Activated T-cell treated with anti-CD3 and anti-CD28 coated beads, Interleukin-2, amount 50 U/mL, for 4 hours (primary cell): ENCODE results near the gene CCDC78. TPM values are rescaled to one million over a fixed set of nuclear protein-coding genes. Genes with fewer than 3 reads are reported as not detected.

Experiments used
- ATAC-seq, 2 donors: fragments of 200-7000 bp; cut with Tn5 transposase; one replicate each; pipeline ENCODE4 v1.10.0; 2021
- DNase-seq: peaks from one replicate; pipeline ENCODE4 v3.0.0-alpha.2; 2020
- H3K27me3 Mint-ChIP-seq: one replicate; pipeline ENCODE4 v1.8.0; 2021; ENCODE audit warnings: low read depth, mixed read lengths
- H3K36me3 Mint-ChIP-seq: one replicate; pipeline ENCODE4 v1.8.0; 2022; ENCODE audit warnings: mixed read lengths; ENCODE audit not compliant: insufficient read depth
- H3K4me1 Mint-ChIP-seq: one replicate; pipeline ENCODE4 v1.8.0; 2021; ENCODE audit warnings: low read depth, mixed read lengths
- H3K4me3 Mint-ChIP-seq: one replicate; pipeline ENCODE4 v1.8.0; 2021; ENCODE audit warnings: mild to moderate bottlenecking, moderate library complexity, mixed read lengths
- H3K9me3 Mint-ChIP-seq: one replicate; pipeline ENCODE4 v1.8.0; 2021; ENCODE audit warnings: mixed read lengths
- total RNA-seq, 3 donors: library from RNA; stranded (reverse); gene quantifications; one replicate each; pipeline ENCODE4 v1.2.1, GENCODE V29; 2021

CCDC78 gene
- total RNA-seq, 3 donors from 2014 or later, result 5.4 to 9.1 (median 7.0) TPM

- no peak for ATAC-seq
- Mint-ChIP-seq H3K36me3 (peaks cover 14% of the 10 kb centered on the region), H3K9me3 (no peaks in the 10 kb centered on the region), H3K27me3 (no peaks in the 10 kb centered on the region), H3K4me3 (no peak overlapping the region), H3K4me1 (peaks cover 18% of the 10 kb centered on the region)
- no peak for DNase-seq
Measured at GRCh38 chr16:736936-737481, 10.8 kb upstream of the CCDC78 start.

GRCh38 chr16:735982-736453 lies 9.8 kb upstream of the CCDC78 start:
- no peaks in the 10 kb centered on the region for H3K27me3 Mint-ChIP-seq
- H3K4me3 Mint-ChIP-seq, result no peak overlapping the region
- DNase-seq (no peak), ATAC-seq (peak; percentile 75 to 76)
- H3K4me1 Mint-ChIP-seq, result peaks cover 17% of the 10 kb centered on the region
- H3K9me3 Mint-ChIP-seq, result no peaks in the 10 kb centered on the region
- peaks cover 14% of the 10 kb centered on the region for H3K36me3 Mint-ChIP-seq

- DNase-seq, result no peak
- Mint-ChIP-seq H3K36me3 (peaks cover 14% of the 10 kb centered on the region), H3K4me3 (no peak overlapping the region), H3K27me3 (no peaks in the 10 kb centered on the region), H3K9me3 (no peaks in the 10 kb centered on the region), H3K4me1 (peaks cover 16% of the 10 kb centered on the region)
- ATAC-seq, result no peak
Measured at GRCh38 chr16:734981-735881, 9.0 kb upstream of the CCDC78 start.

- Mint-ChIP-seq H3K4me3 (no peak overlapping the region), H3K9me3 (no peaks in the 10 kb centered on the region), H3K36me3 (peaks cover 14% of the 10 kb centered on the region), H3K4me1 (peaks cover 10% of the 10 kb centered on the region), H3K27me3 (no peaks in the 10 kb centered on the region)
- ATAC-seq (no peak), DNase-seq (no peak)
Measured at GRCh38 chr16:734208-734980, 8.2 kb upstream of the CCDC78 start.

GRCh38 chr16:733382-734207 lies 7.4 kb upstream of the CCDC78 start:
- DNase-seq, result peak; percentile 37
- Mint-ChIP-seq H3K9me3 (no peaks in the 10 kb centered on the region), H3K36me3 (peaks cover 12% of the 10 kb centered on the region), H3K4me3 (no peak overlapping the region), H3K27me3 (no peaks in the 10 kb centered on the region), H3K4me1 (peaks cover 5% of the 10 kb centered on the region)
- no peak for ATAC-seq

- Mint-ChIP-seq H3K9me3 (no peaks in the 10 kb centered on the region), H3K27me3 (no peaks in the 10 kb centered on the region), H3K4me1 (peaks cover 5% of the 10 kb centered on the region), H3K4me3 (no peak overlapping the region), H3K36me3 (peaks cover 10% of the 10 kb centered on the region)
- no peak for ATAC-seq
- no peak for DNase-seq
Measured at GRCh38 chr16:732936-733335, 6.7 kb upstream of the CCDC78 start.

- no peak for ATAC-seq
- Mint-ChIP-seq H3K4me1 (peaks cover 5% of the 10 kb centered on the region), H3K4me3 (no peak overlapping the region)
Measured at GRCh38 chr16:732332-732731, 6.1 kb upstream of the CCDC78 start.

GRCh38 chr16:730666-731509 lies 4.6 kb upstream of the CCDC78 start:
- no peak overlapping the region for H3K4me3 Mint-ChIP-seq

More at GRCh38 chr16:732332-732731, 6.1 kb upstream of the CCDC78 start:
- Mint-ChIP-seq H3K36me3 (peaks cover 6% of the 10 kb centered on the region), H3K27me3 (no peaks in the 10 kb centered on the region), H3K9me3 (no peaks in the 10 kb centered on the region)
- no peak for DNase-seq

GRCh38 chr16:729768-730665 lies 3.8 kb upstream of the CCDC78 start:
- H3K27me3 Mint-ChIP-seq, result no peaks in the 10 kb centered on the region
- H3K36me3 Mint-ChIP-seq, result peaks cover 1% of the 10 kb centered on the region
- no peak overlapping the region for H3K4me3 Mint-ChIP-seq
- H3K9me3 Mint-ChIP-seq, result no peaks in the 10 kb centered on the region
- H3K4me1 Mint-ChIP-seq, result peaks cover 3% of the 10 kb centered on the region
- DNase-seq (no peak), ATAC-seq (no peak)

More at GRCh38 chr16:730666-731509, 4.6 kb upstream of the CCDC78 start:
- DNase-seq, result no peak
- Mint-ChIP-seq H3K4me1 (peaks cover 6% of the 10 kb centered on the region), H3K9me3 (no peaks in the 10 kb centered on the region), H3K27me3 (no peaks in the 10 kb centered on the region), H3K36me3 (peaks cover 6% of the 10 kb centered on the region)
- no peak for ATAC-seq

GRCh38 chr16:728890-729744 lies 2.9 kb upstream of the CCDC78 start:
- no peaks in the 10 kb centered on the region for H3K9me3 Mint-ChIP-seq
- DNase-seq (no peak), ATAC-seq (no peak)
- peaks cover 3% of the 10 kb centered on the region for H3K4me1 Mint-ChIP-seq
- H3K4me3 Mint-ChIP-seq, result no peak overlapping the region
- no peaks in the 10 kb centered on the region for H3K27me3 Mint-ChIP-seq
- H3K36me3 Mint-ChIP-seq, result peaks cover 1% of the 10 kb centered on the region

- ATAC-seq, result peak; percentile 62
- Mint-ChIP-seq H3K27me3 (no peaks in the 10 kb centered on the region), H3K4me3 (peak overlapping the region; percentile 42), H3K36me3 (peaks cover 1% of the 10 kb centered on the region), H3K9me3 (no peaks in the 10 kb centered on the region), H3K4me1 (peaks cover 3% of the 10 kb centered on the region)
- DNase-seq, result peak; percentile 47
Measured at GRCh38 chr16:728131-728889, 2.1 kb upstream of the CCDC78 start.
